ENCODE data around the gene NEUROG3.

NEUROG3 gene

GRCh38 chr10:69573056-69573806 lies at the start of gene NEUROG3:
Gene NEUROG3 (minus strand): TSS chr10:69573422. CDS start chr10:69573043, 379 bp downstream.
- peak in 2 of 3 experiments; percentile 50 to 56 for DNase-seq

GRCh38 chr10:69620625-69621024 lies 47.4 kb upstream of the NEUROG3 start:
- no peak for DNase-seq

GRCh38 chr10:69619626-69620025 lies 46.4 kb upstream of the NEUROG3 start:
- DNase-seq = no peak

- no peak for DNase-seq
Observed at GRCh38 chr10:69618746-69619145, 45.5 kb upstream of the NEUROG3 start.

GRCh38 chr10:69616358-69616757 lies 43.1 kb upstream of the NEUROG3 start:
- DNase-seq = no peak

GRCh38 chr10:69614130-69614529 lies 40.9 kb upstream of the NEUROG3 start:
- DNase-seq = no peak

- no peak for DNase-seq
Observed at GRCh38 chr10:69612760-69613159, 39.5 kb upstream of the NEUROG3 start.

GRCh38 chr10:69609077-69609476 lies 35.9 kb upstream of the NEUROG3 start:
- DNase-seq = no peak

- no peak for DNase-seq
Observed at GRCh38 chr10:69600761-69601330, 27.6 kb upstream of the NEUROG3 start.

GRCh38 chr10:69588358-69588757 lies 15.1 kb upstream of the NEUROG3 start:
- DNase-seq = no peak

- DNase-seq = no peak
Observed at GRCh38 chr10:69584624-69585023, 11.4 kb upstream of the NEUROG3 start.

- peak in 1 of 3 experiments; percentile 3 for DNase-seq
Observed at GRCh38 chr10:69583106-69583505, 9.9 kb upstream of the NEUROG3 start.

- DNase-seq = no peak
Observed at GRCh38 chr10:69580435-69580834, 7.2 kb upstream of the NEUROG3 start.

GRCh38 chr10:69579464-69580060 lies 6.3 kb upstream of the NEUROG3 start:
- DNase-seq = no peak

- DNase-seq = peak in 2 of 3 experiments; percentile 14 to 21
Observed at GRCh38 chr10:69578508-69578991, 5.3 kb upstream of the NEUROG3 start.

- DNase-seq = peak in 2 of 3 experiments; percentile 59 to 69
Observed at GRCh38 chr10:69577268-69578232, 4.3 kb upstream of the NEUROG3 start.

- peak in 2 of 3 experiments; percentile 47 to 59 for DNase-seq
Observed at GRCh38 chr10:69576334-69577011, 3.3 kb upstream of the NEUROG3 start.

GRCh38 chr10:69575164-69575722 lies 2.0 kb upstream of the NEUROG3 start:
- DNase-seq = peak in 1 of 3 experiments; percentile 1

GRCh38 chr10:69574571-69574978 lies 1.4 kb upstream of the NEUROG3 start:
- peak in 2 of 3 experiments; percentile 2 to 15 for DNase-seq

- DNase-seq = peak in 2 of 3 experiments; percentile 31
Observed at GRCh38 chr10:69572159-69573055, 815 bp downstream of the NEUROG3 start.

All from NCI-H1417 (cell line).